ENCODE results near the gene KRT13.

KRT13 gene

GRCh38 chr17:41524261-41524660 is 18.8 kb upstream of the KRT13 start:
- TF ChIP-seq CTCF (conservative IDR thresholded peaks at IDR 0.05) = no peak
- no peak for TF ChIP-seq ZFX (IDR thresholded peaks at IDR 0.05)
- H3K27ac ChIP-seq = no peak overlapping the region

GRCh38 chr17:41523787-41524186 is 18.4 kb upstream of the KRT13 start:
- H3K27ac ChIP-seq = no peak overlapping the region

GRCh38 chr17:41523225-41523593 is 17.8 kb upstream of the KRT13 start:
- no peak overlapping the region for H3K27ac ChIP-seq
- TF ChIP-seq ZFX (IDR thresholded peaks at IDR 0.05) = no peak
- TF ChIP-seq CTCF (conservative IDR thresholded peaks at IDR 0.05) = no peak

More at GRCh38 chr17:41523787-41524186, 18.4 kb upstream of the KRT13 start:
- TF ChIP-seq ZFX (IDR thresholded peaks at IDR 0.05) = no peak
- no peak for TF ChIP-seq CTCF (conservative IDR thresholded peaks at IDR 0.05)

- TF ChIP-seq ZFX (IDR thresholded peaks at IDR 0.05) = no peak
- no peak for TF ChIP-seq CTCF (conservative IDR thresholded peaks at IDR 0.05)
- no peak overlapping the region for H3K27ac ChIP-seq
These were observed 17.2 kb upstream of the KRT13 start for GRCh38 chr17:41522301-41523224.

GRCh38 chr17:41521574-41522261 is 16.3 kb upstream of the KRT13 start:
- H3K27ac ChIP-seq = no peak overlapping the region

GRCh38 chr17:41520821-41521521 is 15.6 kb upstream of the KRT13 start:
- TF ChIP-seq CTCF (conservative IDR thresholded peaks at IDR 0.05) = no peak
- no peak for TF ChIP-seq ZFX (IDR thresholded peaks at IDR 0.05)
- no peak overlapping the region for H3K27ac ChIP-seq

More at GRCh38 chr17:41521574-41522261, 16.3 kb upstream of the KRT13 start:
- TF ChIP-seq ZFX (IDR thresholded peaks at IDR 0.05) (no peak), CTCF (conservative IDR thresholded peaks at IDR 0.05) (no peak)
